Liver (tissue), 3 donors: ENCODE measurements around the gene CCDC33.

Source experiments
- CTCF ChIP-seq: fragments of 150-350 bp; IDR thresholded peaks from 2 replicates; pipeline ENCODE4 v1.5.1; 2017; ENCODE audit warnings: improper control_type of control experiment, low read depth, low read length; ENCODE audit not compliant: missing input control
- GABPA ChIP-seq, 2 donors: IDR thresholded peaks in 1 of 2; conservative IDR thresholded peaks in 1 of 2; 2 replicates each; pipeline ENCODE4 v1.6.1; 2016; ENCODE audit warnings: antibody characterized with exemption in 2 of 2, mild to moderate bottlenecking in 1 of 2, moderate library complexity in 1 of 2
- REST ChIP-seq: IDR thresholded peaks from 2 replicates; pipeline ENCODE4 v1.6.1; 2016; ENCODE audit warnings: antibody characterized with exemption, mild to moderate bottlenecking
- SP1 ChIP-seq: IDR thresholded peaks from 2 replicates; pipeline ENCODE4 v1.6.1; 2018; ENCODE audit warnings: antibody characterized with exemption, mild to moderate bottlenecking
- YY1 ChIP-seq: IDR thresholded peaks from 2 replicates; pipeline ENCODE4 v1.6.1; 2016; ENCODE audit warnings: antibody characterized with exemption, mild to moderate bottlenecking
- donor health status: healthy.
- donor health status: healthy.

DNA sequence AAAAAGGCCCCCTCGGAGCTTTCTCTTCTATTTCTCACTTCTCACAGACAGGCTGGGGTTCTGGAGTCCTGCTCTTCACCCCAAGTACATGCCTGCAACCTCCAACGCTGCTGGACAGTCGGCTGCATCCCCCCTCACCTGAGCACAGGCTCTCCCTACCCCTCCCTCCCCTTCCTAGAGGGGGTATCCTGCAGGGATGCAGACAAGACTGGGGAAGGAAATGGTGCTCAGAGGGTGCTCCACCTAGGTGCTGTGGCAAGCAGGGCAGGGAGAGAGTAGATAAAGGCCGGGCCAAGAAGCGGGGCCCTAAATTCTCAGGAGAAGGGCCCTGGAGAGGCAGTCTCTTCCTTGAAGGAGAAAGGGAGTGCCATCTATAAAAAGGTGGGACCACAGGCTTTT, 26.6 kb upstream of the CCDC33 start:
- TF ChIP-seq SP1: no peak
- TF ChIP-seq CTCF: no peak
- TF ChIP-seq YY1: no peak
- no peak for TF ChIP-seq GABPA (IDR thresholded peaks at IDR 0.05 in 1 of 2, conservative IDR thresholded peaks at IDR 0.05 in 1 of 2)
- no peak for TF ChIP-seq REST
